ENCODE measurements around the gene CFAP43.

Gene CFAP43

DNA sequence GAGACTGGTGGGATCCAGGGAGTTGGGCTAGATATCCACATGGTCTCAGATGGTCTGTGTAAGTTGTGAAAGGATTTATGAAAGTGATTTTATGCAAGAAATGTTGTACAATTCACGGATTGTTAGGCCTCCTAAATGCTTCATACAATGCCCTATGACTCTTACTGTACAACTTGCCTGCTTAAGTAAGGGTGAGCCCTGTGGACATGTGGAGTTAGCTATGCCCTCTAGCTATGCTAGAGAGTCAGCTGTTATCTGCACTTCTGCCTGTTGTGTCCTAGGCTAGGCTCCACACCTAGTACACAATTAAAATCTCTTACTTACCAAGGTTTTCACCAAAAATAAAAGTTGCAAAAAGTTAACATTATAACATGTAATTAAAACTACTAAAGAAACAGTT is 1.7 kb upstream of the CFAP43 start:
- no peak for ATAC-seq
- TF ChIP-seq ZNF565 (CRISPR knock-in tag; conservative IDR thresholded peaks at IDR 0.05; ENCODE audit: low read depth): no peak
- TF ChIP-seq ZNF70 (CRISPR knock-in tag; IDR thresholded peaks at IDR 0.05): no peak
- no peak for TF ChIP-seq ISL1 (CRISPR knock-in tag; IDR thresholded peaks at IDR 0.05)
- TF ChIP-seq ZFP3 (CRISPR knock-in tag; IDR thresholded peaks at IDR 0.05): no peak
- no peak for TF ChIP-seq BACH2 (CRISPR knock-in tag; IDR thresholded peaks at IDR 0.05; ENCODE audit: borderline replicate concordance)
- no peak for TF ChIP-seq TOX (CRISPR knock-in tag; IDR thresholded peaks at IDR 0.05; ENCODE audit: borderline replicate concordance)
- no peak for TF ChIP-seq OSR1 (CRISPR knock-in tag; IDR thresholded peaks at IDR 0.05)
- no peak for TF ChIP-seq POU6F1 (CRISPR knock-in tag; IDR thresholded peaks at IDR 0.05; ENCODE audit: borderline replicate concordance, low read depth)
- no peak for TF ChIP-seq TCF4 (CRISPR knock-in tag; IDR thresholded peaks at IDR 0.05; ENCODE audit: borderline replicate concordance)
- TF ChIP-seq GLIS3 (CRISPR knock-in tag; IDR thresholded peaks at IDR 0.05): no peak
- TF ChIP-seq, protein P1, sequence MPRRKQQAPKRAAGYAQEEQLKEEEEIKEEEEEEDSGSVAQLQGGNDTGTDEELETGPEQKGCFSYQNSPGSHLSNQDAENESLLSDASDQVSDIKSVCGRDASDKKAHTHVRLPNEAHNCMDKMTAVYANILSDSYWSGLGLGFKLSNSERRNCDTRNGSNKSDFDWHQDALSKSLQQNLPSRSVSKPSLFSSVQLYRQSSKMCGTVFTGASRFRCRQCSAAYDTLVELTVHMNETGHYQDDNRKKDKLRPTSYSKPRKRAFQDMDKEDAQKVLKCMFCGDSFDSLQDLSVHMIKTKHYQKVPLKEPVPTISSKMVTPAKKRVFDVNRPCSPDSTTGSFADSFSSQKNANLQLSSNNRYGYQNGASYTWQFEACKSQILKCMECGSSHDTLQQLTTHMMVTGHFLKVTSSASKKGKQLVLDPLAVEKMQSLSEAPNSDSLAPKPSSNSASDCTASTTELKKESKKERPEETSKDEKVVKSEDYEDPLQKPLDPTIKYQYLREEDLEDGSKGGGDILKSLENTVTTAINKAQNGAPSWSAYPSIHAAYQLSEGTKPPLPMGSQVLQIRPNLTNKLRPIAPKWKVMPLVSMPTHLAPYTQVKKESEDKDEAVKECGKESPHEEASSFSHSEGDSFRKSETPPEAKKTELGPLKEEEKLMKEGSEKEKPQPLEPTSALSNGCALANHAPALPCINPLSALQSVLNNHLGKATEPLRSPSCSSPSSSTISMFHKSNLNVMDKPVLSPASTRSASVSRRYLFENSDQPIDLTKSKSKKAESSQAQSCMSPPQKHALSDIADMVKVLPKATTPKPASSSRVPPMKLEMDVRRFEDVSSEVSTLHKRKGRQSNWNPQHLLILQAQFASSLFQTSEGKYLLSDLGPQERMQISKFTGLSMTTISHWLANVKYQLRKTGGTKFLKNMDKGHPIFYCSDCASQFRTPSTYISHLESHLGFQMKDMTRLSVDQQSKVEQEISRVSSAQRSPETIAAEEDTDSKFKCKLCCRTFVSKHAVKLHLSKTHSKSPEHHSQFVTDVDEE (CRISPR knock-in tag; IDR thresholded peaks at IDR 0.05): no peak
- no peak for TF ChIP-seq CSRNP3 (CRISPR knock-in tag; IDR thresholded peaks at IDR 0.05)
- TF ChIP-seq ARNTL (CRISPR knock-in tag; IDR thresholded peaks at IDR 0.05; ENCODE audit: borderline replicate concordance, low read depth): no peak
- TF ChIP-seq ZC3H10 (CRISPR knock-in tag; IDR thresholded peaks at IDR 0.05): no peak
- no peak for TF ChIP-seq RARB (CRISPR knock-in tag; IDR thresholded peaks at IDR 0.05)
- no peak for TF ChIP-seq ESRRG (CRISPR knock-in tag; IDR thresholded peaks at IDR 0.05)
- TF ChIP-seq PPARA (CRISPR knock-in tag; IDR thresholded peaks at IDR 0.05; ENCODE audit: borderline replicate concordance): no peak
- no peak for TF ChIP-seq CSDC2 (CRISPR knock-in tag; IDR thresholded peaks at IDR 0.05)
- TF ChIP-seq ZNF8 (CRISPR knock-in tag; IDR thresholded peaks at IDR 0.05): no peak
- no peak for TF ChIP-seq ZFP30 (CRISPR knock-in tag; IDR thresholded peaks at IDR 0.05)

- ATAC-seq: peak; percentile 59
- TF ChIP-seq SNAI2 (CRISPR knock-in tag; IDR thresholded peaks at IDR 0.05) (no peak), ZNF70 (CRISPR knock-in tag; IDR thresholded peaks at IDR 0.05) (no peak), CSRNP3 (CRISPR knock-in tag; IDR thresholded peaks at IDR 0.05) (no peak), ISL1 (CRISPR knock-in tag; IDR thresholded peaks at IDR 0.05) (no peak), ZNF565 (CRISPR knock-in tag; conservative IDR thresholded peaks at IDR 0.05; ENCODE audit: low read depth) (no peak), ARNTL (CRISPR knock-in tag; IDR thresholded peaks at IDR 0.05; ENCODE audit: borderline replicate concordance, low read depth) (no peak), ZFP30 (CRISPR knock-in tag; IDR thresholded peaks at IDR 0.05) (no peak), ZC3H10 (CRISPR knock-in tag; IDR thresholded peaks at IDR 0.05) (no peak), GLIS3 (CRISPR knock-in tag; IDR thresholded peaks at IDR 0.05) (no peak), PATZ1 (CRISPR knock-in tag; IDR thresholded peaks at IDR 0.05; ENCODE audit: borderline replicate concordance) (no peak), PPARA (CRISPR knock-in tag; IDR thresholded peaks at IDR 0.05; ENCODE audit: borderline replicate concordance) (no peak)
- TF ChIP-seq, protein P1 (CRISPR knock-in tag; IDR thresholded peaks at IDR 0.05): no peak
Observed at GRCh38 chr10:104232613-104233102, 494 bp upstream of the CFAP43 start.
